ENCODE data around the gene GMDS.

DNA sequence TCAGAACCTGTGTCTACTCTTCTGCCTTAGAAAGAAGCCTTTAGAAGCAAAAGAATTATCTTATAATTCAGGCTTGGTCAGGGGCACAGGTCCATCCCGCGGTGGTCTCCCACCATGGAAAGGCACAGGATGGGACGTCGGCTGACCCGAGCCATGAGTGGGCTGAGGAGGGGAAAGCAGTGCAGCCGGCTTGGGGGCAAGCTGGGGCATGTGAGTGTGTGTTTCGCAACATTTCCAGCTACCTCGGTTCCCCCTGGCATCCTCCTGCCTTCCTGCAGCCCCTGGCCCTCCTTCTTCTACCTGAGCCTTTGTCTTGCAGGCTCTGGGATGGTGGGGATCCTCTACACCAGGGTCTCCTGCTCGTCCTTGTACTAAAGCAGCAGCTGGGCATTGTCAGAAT lies 664.8 kb downstream of the GMDS start:
- TF ChIP-seq, protein P1, sequence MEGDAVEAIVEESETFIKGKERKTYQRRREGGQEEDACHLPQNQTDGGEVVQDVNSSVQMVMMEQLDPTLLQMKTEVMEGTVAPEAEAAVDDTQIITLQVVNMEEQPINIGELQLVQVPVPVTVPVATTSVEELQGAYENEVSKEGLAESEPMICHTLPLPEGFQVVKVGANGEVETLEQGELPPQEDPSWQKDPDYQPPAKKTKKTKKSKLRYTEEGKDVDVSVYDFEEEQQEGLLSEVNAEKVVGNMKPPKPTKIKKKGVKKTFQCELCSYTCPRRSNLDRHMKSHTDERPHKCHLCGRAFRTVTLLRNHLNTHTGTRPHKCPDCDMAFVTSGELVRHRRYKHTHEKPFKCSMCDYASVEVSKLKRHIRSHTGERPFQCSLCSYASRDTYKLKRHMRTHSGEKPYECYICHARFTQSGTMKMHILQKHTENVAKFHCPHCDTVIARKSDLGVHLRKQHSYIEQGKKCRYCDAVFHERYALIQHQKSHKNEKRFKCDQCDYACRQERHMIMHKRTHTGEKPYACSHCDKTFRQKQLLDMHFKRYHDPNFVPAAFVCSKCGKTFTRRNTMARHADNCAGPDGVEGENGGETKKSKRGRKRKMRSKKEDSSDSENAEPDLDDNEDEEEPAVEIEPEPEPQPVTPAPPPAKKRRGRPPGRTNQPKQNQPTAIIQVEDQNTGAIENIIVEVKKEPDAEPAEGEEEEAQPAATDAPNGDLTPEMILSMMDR (IDR thresholded peaks at IDR 0.05) = no peak
- TF ChIP-seq EZH2 (IDR thresholded peaks at IDR 0.05; ENCODE audit: borderline replicate concordance, insufficient read depth, low read depth, low read length, poor library complexity, severe bottlenecking) = no peak
